ENCODE results near the gene TFPI.
"Not testable (repeated sequence)": the region's sequence is repeated elsewhere in the genome, so short reads cannot be mapped to it uniquely, and the experiment has no call there.

TFPI gene

GRCh38 chr2:187528042-187528441 is 26.2 kb downstream of the TFPI start:
- DNase-seq (ENCODE audit: low read depth), result no peak

DNA sequence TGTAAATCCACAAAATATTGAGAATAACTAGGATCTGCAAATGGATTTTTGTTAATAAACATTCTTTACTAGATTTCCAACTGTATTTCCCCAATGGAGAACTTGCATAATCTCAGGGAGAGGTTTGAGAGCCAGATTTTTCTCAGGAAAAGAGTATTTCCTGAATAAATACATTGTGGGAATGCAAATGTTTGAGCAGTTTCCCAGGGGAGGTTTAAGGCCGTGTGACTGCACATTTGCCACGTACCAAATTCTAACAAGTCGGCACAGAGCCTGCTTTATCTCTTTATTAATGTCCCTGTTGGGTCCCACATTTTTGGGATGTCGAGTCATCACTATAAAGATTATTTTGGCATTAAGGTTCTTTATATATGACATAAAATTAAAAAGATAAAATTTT is 27.0 kb downstream of the TFPI start:
- no peak for DNase-seq (ENCODE audit: low read depth)

- DNase-seq (ENCODE audit: low read depth), result no peak
These were observed 27.4 kb downstream of the TFPI start for GRCh38 chr2:187526792-187527191.

- DNase-seq (ENCODE audit: low read depth), result no peak
These were observed 28.9 kb downstream of the TFPI start for GRCh38 chr2:187525163-187525900.

DNA sequence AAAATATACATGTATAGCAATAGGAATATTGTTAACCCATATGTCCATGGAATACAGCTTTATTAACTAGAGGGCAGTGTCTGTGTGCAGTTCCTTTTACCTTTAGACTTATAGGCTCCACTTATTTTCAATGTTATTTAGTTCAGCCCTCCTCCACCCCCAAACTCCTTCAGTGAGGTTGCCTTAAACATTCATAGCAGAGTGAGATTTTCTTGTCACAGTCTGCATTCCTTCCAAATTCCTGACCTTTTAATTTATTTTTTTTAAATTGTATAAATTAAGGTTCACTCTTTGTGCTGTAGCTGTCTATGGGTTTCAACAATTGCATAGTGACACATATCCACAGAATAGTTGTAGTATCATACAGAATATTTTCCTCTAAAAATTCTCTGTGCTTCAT is 30.9 kb downstream of the TFPI start:
- no peak for DNase-seq (ENCODE audit: low read depth)

- DNase-seq (ENCODE audit: low read depth), result no peak
These were observed 34.1 kb downstream of the TFPI start for GRCh38 chr2:187520121-187520624.

- no peak for DNase-seq (ENCODE audit: low read depth)
These were observed 34.7 kb downstream of the TFPI start for GRCh38 chr2:187519419-187520120.

DNA sequence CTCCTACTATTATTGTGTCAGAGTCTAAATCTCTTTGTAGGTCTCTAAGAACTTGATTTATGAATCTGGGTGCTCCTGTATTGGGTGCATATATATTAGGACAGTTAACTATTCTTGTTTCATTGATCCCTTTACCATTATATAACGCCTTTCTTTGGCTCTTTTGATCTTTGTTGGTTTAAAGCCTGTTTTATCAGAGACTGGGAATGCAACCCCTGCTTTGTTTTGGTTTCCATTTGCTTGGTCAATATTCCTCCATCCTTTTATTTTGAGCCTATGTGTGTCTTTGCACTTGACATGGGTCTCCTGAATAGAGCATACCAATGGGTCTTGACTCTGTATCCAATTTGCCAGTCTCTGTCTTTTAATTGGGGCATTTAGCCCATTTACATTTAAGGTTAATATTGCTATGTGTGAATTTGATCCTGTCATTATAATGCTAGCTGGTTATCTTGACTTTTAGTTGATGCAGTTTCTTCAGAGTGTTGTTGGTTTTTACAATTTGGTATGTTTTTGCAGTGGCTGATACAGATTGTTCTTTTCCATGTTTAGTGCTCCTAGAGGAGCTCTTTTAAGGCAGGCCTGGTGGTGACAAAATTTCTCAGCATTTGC is 36.4 kb downstream of the TFPI start:
- DNase-seq (ENCODE audit: low read depth), result not testable (repeated sequence)

DNA sequence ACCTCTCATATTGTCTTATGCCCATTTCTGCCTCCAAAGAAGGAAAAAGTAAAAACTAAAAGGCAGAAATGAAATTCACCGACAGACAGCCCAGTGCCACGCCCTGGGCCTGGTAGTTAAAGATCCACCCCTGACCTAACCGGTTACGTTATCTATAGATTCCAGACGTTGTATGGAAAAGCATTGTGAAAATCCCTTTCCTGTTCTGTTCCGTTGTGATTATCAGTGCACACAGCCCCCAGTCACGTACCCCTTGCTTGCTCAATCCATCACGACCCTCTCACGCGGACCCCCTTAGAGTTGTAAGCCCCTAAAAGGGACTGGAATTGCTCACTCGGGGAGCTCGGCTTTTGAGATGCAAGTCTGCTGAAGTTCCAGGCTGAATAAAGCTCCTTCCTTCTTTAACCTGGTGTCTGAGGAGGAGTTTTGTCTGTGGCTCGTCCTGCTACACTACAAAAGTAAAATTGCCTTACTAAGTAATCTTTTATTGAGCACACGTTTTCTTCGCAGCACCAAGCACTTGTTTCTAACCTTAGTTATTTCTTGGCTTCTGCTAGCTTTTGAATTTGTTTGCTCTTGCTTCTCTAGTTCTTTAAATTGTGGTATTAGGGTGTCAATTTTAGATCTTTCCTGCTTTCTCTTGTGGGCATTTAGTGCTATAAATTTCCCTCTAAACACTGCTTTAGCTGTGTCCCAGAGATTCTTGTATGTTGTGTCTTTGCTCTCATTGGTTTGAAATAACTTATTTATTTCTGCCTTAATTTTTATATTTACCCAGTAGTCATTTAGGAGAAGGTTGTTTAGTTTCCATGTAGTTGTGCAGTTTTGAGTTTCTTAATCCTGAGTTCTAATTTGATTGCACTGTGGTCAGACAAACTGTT is 37.4 kb downstream of the TFPI start:
- DNase-seq (ENCODE audit: low read depth), result not testable (repeated sequence)

GRCh38 chr2:187514930-187515329 is 39.3 kb downstream of the TFPI start:
- no peak for DNase-seq (ENCODE audit: low read depth)

GRCh38 chr2:187514235-187514829 is 39.9 kb downstream of the TFPI start:
- DNase-seq (ENCODE audit: low read depth), result not testable (repeated sequence)

- DNase-seq (ENCODE audit: low read depth), result not testable (repeated sequence)
These were observed 40.6 kb downstream of the TFPI start for GRCh38 chr2:187513460-187514234.

DNA sequence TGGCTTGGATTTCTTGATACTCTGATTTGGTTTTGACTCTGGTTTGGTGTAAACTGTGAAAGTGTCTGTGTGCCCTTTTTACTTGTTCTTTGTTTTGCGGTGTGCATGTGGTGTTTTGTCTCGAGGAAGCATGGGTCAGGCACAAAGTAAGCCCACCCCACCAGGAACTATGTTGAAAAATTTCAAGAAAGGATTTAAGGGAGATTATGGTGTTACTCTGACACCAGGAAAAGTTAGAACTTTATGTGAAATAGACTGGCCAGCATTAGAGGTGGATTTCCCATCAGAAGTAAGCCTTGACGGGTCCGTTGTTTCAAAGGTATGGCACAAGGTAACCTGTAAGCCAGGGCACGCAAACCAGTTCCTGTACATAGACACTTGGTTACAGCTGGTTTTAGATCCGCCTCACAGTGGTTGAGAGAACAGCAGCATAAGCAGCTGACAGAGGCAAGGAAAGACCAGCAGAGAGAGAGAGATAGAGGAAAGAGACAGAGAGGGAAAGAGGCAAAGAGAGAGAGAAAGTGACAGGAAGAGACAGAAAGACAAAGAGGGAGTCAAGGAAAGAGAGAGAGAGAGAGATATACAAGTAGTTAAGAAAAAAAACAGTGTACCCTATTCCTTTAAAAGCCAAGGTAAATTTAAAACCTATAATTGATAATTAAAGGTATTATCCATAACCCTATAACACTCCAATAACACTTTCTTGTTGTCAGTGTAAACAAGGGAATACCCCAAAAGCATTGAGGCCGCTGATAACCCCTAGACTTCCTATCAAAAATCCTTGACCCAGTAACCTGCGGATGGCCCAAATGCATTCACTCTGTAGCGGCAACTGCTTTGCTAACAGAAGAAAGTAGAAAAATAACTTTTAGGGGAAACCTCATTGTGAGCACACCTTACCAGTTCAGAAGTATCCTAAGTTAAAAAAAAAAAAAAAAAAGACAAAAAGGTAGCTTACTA is 42.6 kb downstream of the TFPI start:
- no peak for DNase-seq (ENCODE audit: low read depth)

- DNase-seq (ENCODE audit: low read depth), result not testable (repeated sequence)
These were observed 43.5 kb downstream of the TFPI start for GRCh38 chr2:187510419-187511355.

DNA sequence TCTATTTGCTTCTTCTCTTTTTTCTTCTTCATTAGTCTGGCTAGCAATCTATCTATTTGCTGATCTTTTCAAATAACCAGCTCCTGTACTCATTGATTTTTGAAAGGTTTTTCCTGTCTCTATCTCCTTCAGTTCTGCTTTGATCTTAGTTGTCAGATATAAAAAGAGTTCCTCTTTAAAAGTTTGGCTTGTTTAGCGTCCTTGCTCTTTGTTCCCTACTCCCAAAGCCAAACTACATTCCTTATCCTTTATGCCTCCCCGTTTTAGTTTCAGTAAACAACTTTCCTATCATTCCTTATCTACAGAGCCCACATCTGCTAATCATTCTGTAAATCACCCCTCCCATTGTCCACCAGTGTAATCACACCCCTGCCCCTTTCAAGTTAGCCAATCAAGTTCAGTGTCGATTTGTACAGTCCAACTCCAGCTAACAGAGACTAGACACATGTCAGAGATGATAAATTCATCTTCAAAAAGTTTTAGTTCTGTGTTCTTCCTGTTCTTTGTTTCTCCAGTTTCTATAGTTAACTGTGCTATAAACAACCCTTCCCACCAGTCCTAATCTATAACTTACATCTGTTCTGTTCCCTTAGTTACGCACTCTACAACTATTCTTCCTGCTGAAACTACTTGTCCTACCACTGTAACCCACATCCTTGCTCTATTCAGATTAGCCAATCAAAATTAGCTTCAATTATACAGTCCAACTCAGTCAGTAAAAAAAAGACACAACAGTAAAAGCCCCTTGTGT is 44.4 kb downstream of the TFPI start:
- DNase-seq (ENCODE audit: low read depth), result no peak

GRCh38 chr2:187506416-187506815 is 47.8 kb downstream of the TFPI start:
- DNase-seq (ENCODE audit: low read depth), result no peak

DNA sequence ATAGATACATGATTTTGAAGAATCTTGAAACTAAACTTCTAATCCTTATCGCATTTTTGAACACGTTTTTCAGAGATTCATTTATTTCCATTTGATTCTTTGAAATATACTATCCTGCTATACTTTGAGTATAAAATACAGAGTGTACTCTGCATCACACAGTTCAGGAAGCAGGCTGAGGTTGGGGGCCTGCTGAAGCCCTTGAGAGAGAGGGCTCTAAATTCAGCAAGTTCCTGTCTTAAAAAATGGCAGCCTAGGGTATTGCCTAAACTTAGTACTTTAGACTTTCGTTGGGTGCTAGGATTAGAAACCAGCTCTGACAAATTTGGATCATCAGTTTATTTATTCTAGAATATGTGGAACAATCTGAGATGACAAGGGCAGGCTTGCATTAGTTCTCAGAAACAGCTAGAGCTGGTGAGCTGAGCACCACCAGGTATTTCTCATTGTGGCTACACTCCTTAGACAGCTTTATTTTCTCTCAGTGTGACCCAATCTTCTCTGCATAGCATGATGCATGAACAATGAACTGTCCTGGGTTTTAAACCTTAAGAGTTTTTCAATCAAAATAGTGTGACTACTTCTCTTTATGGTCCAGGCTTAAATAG is 49.1 kb downstream of the TFPI start:
- no peak for DNase-seq (ENCODE audit: low read depth)

Data from GM04504 (cell line).